SH-SY5Y (cell line): ENCODE measurements around the gene G0S2.

Experiments used
- GATA2 ChIP-seq: IDR thresholded peaks from 2 replicates; pipeline ENCODE4 v1.6.1; 2011; ENCODE audit warnings: mild to moderate bottlenecking, low read depth, low read length
- GATA3 ChIP-seq: IDR thresholded peaks from 2 replicates; pipeline ENCODE4 v1.6.1; 2011; ENCODE audit warnings: low read depth, mild to moderate bottlenecking, low read length, moderate library complexity

G0S2 gene

DNA sequence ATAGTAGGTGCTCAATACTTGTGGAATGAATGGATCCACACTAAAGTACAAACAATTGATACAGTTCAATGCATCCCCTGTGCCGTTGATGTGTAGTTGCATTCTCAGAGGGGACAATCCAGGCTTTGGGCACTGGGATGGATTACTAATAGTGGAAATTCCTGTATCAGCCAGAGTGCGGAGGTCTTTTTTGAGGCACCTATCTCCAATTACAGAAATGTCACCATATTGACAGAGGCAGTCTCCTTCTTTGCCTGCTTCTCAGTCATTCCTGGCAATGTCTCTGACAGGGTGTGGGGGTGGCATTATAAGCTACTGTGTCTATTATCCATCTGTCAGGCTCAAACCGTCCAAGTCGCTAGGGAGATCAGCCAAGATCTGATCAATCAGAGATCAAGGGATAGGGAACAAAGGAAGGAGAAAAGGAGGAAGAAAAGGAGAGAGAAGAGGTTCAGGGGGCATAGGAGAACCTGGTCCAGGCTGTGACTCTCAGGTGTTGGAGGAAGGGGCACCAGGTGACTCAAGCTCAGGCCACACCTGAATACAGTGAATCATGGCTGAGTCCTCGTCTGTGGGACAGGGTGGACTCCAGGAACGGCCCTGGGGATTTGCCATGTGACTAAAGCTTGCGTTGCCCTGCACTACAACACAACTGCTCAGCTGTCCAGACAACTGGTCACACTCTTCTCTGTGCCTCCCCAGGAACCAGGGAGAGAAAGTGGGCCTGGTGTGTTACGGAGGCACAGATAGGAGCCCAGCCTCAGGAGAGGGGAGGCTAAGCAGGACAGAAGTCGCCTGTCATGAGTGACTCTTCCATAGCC lies 19.6 kb upstream of the G0S2 start:
- TF ChIP-seq GATA2: no peak
- no peak for TF ChIP-seq GATA3

DNA sequence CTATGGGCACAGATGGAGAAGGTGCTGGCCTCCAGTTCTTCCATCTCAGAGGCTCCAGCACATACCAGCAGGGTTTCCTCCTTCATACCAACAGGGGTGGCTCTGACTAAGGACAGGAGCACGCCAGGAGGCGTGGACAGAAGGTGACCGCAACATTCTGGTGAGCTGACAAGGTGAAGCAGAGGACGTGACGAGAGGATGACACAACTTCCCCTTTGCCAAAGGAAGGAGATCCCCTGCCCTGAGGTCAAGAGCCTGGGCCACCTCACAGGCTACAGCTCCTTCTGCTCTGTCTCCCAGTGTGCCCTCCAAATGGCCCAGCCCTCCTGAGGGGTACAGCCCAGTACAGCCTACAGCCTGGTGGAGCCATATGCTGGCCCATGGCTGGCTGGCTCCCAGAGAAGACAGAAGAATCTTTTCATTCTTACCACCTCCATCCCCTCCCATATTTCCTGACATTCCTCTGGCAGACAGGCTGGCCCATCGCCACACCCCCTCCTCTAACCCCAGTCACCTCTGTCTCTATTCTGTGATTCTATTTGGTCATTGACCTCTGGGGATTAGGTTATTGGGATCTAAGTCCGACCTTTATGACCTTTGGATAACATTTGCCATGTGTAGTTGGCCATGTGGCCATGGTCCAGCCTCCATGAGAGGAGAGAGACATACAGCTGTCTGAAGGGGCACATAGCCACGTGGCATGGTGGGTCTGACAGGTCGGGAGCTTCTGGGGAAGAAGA lies 17.9 kb upstream of the G0S2 start:
- TF ChIP-seq GATA3: no peak
- no peak for TF ChIP-seq GATA2

DNA sequence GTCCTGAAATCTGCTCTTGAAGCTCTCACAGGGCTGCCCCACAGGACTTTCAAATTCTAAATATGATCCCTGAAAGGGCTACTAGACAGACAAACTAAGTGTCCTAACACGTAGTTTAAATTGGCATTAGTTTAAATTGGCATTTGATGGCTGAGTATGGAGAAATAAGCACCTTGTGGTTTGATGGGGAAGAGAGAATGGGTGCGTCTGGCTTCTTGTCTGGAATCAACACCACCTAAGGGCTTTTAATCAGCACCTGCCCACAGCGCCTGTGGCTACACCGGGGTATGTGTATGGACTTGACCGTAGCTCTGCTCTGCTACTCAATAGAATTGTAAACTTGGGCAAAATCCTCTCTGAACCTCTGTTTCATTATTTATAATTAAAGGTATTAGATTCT lies 17.3 kb upstream of the G0S2 start:
- TF ChIP-seq GATA3 (no peak), GATA2 (no peak)

DNA sequence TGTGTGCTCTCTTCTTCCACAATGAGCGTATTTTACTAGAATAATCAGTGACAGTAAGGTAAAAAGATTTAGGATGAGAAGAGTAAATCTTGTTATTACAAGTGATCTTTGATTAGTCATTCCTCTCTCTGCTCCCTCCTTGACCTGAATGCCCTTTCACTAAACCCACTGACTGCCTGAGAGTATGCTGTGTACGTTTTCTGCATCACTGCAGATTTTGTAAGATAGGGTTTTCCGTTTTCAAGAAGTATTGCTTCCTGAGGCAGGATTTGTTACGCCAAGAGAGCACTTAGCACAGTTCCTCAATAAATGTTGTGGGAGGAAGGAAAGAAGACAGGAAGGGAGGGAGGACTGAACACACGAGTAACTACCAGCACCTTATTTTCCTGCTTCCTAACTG lies 15.3 kb upstream of the G0S2 start:
- TF ChIP-seq GATA3: no peak
- no peak for TF ChIP-seq GATA2

DNA sequence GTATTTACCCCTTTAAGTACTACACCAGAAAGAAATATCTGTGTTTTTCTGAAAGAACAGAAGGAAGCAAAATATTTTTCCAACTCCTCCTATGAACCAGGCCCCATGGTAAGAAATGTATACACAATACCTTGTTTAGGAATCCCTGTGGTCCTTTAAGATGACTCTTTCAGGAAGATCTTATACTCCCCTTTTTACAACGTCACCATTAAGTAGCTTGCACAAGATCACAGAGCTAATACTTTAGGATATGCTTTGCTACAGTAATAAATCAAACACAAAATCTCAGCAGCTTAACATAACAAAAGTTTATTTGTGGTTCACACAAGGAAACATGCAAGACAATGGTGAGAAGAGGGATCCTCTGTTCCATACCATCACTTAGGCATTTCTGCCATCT lies 14.1 kb upstream of the G0S2 start:
- TF ChIP-seq GATA3: no peak
- TF ChIP-seq GATA2: no peak

DNA sequence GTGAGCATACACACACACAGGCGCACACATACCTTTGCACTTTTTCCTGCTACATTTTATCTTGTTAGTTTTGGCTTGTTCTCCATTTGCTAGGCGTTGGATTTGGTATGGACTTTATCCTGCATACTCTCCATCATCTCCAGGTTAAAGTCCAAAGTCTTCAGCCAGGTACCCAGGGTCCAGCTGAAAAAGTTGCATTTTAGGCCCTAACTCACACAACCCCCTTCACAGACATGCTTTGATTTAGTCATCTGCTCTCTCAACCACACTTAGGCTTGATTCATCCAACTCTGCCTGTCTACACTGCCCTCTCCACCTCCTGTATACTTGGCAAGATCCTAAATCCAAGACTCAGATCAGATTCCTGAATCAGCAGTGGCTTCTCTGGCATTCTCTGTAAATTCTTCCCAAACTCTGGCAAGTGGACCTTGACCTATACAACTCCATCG lies 12.3 kb upstream of the G0S2 start:
- no peak for TF ChIP-seq GATA3
- TF ChIP-seq GATA2: no peak

DNA sequence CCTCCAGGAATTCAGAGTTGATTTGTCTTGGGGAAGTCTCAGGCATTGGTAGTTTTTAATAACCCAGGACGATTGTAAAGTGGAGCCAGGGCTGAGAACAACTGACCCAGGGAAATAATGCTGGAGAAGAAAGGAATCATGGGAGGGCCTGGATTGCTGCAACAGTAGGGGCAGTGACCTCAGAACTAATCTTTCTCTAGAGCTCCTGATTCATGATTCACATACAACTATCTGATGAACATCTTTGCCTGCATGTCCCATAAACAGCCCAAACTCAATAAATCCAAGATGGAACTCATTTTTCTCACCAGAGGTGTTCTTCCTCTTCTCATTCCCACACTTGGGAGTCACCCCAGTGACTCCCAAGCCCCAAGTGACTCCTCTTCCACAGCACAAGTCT lies 8.1 kb upstream of the G0S2 start:
- TF ChIP-seq GATA2 (no peak), GATA3 (no peak)

DNA sequence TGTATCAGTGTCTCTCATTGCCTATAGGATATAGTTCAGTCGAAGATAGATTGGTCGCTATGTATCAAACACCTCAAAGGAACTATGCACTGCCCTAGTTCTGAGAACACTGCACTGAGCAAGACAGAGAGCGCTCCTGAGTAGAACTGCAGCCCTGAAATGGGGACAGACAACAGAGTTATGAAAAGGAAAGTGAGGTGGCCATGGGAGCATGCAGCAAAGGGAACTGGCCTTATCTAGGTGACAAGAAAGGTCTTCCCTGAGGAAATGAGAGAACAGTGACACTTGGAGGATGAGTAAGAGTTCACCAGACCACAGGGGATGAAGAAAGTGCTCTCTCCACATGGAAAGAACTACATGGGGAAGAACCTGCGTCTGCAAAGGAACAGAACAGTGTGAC lies 7.5 kb upstream of the G0S2 start:
- TF ChIP-seq GATA2: no peak
- no peak for TF ChIP-seq GATA3

DNA sequence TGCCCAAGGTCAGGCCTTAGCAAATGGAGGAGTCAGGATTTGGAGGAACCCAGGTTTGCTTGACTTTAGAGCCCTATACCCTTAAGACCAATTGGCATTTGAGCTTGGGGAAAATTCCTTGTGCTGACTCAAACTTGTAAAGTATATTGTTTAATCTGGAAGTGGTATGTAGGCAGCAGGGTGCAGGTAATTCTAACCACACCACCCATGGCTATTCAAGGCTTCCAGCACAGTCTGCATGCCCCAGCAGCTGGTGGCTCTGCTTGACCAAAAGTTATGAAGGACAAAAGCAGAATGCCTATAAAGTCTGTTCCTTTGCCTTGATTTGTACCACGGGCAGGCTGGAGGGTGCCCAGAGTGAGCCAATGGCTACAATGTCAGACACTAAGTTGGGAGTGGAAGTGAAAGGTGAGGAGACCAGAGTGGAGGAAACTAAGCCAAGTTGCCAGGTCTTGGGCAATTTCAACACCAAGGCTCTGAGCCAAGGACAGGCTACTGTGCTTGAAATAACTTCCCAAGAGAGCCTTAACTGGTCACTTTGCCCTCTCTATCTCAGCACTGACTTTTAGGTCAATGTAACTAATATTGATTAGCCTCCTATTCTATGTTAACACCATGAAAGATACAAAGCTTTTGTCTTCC lies 4.7 kb upstream of the G0S2 start:
- TF ChIP-seq GATA3: no peak
- TF ChIP-seq GATA2: no peak

DNA sequence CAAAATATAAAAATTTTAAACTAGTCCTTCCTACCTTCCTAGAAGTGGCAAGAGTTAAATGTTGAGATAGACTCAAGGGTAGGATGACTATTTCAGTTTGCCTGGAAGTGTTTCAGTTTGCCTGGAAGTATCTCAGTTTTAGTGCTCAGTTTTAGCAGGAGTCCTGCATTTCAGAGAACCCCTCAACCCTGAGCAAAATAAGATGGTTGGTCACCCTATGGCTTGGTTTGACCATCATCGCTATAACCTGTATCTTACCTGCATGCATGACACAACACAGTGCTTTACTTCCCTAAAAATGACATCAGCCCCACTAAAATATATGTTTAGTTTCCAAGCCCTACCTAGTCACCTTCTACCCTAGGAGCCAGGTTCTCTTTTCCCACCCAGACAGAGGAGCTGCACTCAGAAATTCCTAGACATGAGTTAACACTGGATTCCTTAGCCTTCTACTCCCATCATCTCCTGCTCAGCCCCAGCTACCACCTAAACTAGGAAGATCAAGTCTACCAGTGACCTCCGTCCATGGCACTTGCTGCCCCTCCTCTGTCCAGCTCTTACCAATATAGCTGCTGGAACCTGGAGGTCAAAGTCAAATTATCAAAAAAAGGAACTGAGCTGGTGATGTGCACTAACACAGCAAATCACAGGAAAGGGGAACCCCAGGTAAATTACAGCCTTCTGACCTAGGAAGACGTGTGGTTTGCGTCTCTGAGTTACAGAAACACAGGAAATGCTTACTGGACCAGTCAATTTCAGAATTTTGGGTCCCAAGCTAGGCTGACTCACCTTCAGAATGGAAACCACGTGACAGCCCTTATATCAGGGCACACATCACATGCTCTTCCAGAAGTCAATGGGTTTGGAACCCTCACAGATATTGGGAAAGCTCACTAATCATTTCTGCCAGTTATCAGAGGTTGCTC lies 2.2 kb upstream of the G0S2 start:
- TF ChIP-seq GATA3: no peak
- TF ChIP-seq GATA2: no peak

DNA sequence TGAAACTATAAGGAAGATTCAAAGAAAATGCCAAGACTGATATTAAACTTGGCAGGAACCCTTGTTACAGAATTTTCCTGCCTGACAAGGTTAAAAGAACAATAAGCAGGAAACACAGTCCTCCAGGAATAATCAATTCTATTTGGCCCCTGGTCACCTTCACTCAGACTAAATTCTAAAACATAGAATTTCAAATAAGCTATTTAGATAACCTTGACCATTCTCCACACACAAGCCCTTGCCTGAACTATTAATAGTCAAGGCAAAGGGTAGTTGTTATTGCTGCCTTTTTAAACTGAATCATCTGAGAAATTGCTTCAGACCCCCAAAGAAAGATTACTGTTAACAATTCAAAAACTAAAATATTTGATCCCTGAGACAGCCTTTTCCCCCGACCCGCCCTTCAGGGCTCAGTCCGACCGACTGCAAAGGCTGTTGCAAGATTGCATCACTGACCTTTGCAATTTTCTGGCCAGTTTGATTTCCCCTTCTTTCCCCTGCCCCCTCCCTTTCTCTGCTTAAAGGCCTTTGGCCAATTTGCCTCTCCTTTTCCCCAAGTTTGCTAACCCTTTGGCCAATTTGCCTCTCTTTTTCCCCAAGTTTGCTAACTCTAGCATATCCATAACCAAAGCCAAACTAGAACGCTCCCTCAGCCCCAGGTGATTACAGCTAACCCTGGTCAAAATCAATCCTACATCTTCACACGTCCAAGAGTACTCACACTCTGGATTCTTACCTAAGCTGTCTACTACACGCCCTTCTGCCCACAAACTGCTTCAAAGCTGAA lies 1.4 kb upstream of the G0S2 start:
- no peak for TF ChIP-seq GATA3
- TF ChIP-seq GATA2: no peak

DNA sequence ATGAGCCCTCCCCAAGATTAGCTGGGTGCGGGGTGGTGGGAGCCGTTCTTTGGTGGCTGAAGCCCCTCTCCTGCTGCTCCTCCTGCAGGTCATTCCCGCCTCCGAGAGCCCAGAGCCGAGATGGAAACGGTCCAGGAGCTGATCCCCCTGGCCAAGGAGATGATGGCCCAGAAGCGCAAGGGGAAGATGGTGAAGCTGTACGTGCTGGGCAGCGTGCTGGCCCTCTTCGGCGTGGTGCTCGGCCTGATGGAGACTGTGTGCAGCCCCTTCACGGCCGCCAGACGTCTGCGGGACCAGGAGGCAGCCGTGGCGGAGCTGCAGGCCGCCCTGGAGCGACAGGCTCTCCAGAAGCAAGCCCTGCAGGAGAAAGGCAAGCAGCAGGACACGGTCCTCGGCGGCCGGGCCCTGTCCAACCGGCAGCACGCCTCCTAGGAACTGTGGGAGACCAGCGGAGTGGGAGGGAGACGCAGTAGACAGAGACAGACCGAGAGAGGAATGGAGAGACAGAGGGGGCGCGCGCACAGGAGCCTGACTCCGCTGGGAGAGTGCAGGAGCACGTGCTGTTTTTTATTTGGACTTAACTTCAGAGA lies 448 bp downstream of the G0S2 start:
- TF ChIP-seq GATA2 (no peak), GATA3 (no peak)
